Purkinje cell (primary cell): Measurements from ENCODE around the gene ETFDH. TPM values are rescaled to one million over a fixed set of nuclear protein-coding genes. Genes with fewer than 3 reads are reported as not detected.

Source experiments
- polyA plus RNA-seq: library from polyadenylated mRNA; unstranded; fragments of >200 nt; fragmentation: Nextera tagmentation; gene quantifications from 2 replicates; pipeline ENCODE4 v1.2.1, GENCODE V29; 2014

Gene ETFDH
- polyA plus RNA-seq, result 26.5 and 30.0 TPM in 2 replicates

GRCh38 chr4:158671915-158672806 is at the start of gene ETFDH:
ETFDH (plus strand) TSS chr4:158672296; CDS start chr4:158672457, 161 bp downstream.

GRCh38 chr4:158671665-158671914 is 506 bp upstream of the ETFDH start, which contains the start of gene C4orf46:
C4orf46 (minus strand) TSS chr4:158671887; CDS start chr4:158671801, 86 bp downstream.

GRCh38 chr4:158722917-158723793 is 51.1 kb downstream of the ETFDH start, which contains the start of gene PPID:
PPID (minus strand) TSS chr4:158723396; CDS start chr4:158723288, 108 bp downstream.

Other genes with a start within 250 kb of the ETFDH start
- gene RXFP1, start 150.4 kb upstream of the ETFDH start, polyA plus RNA-seq, result 10.5 TPM in 1 of 2 replicates, not detected in the other
- gene C4orf46, start 409 bp upstream of the ETFDH start, polyA plus RNA-seq, result 1.5 and 7.4 TPM in 2 replicates
- 90.0 and 91.6 TPM in 2 replicates for gene PPID, start 51.1 kb downstream of the ETFDH start, polyA plus RNA-seq
- gene FNIP2, start 96.7 kb downstream of the ETFDH start, polyA plus RNA-seq, result 7.0 and 7.6 TPM in 2 replicates